Measurements from ENCODE around the gene CATSPERB.
"Not testable (repeated sequence)": the region's sequence is repeated elsewhere in the genome, so short reads cannot be mapped to it uniquely, and the experiment has no call there.

CATSPERB gene

DNA sequence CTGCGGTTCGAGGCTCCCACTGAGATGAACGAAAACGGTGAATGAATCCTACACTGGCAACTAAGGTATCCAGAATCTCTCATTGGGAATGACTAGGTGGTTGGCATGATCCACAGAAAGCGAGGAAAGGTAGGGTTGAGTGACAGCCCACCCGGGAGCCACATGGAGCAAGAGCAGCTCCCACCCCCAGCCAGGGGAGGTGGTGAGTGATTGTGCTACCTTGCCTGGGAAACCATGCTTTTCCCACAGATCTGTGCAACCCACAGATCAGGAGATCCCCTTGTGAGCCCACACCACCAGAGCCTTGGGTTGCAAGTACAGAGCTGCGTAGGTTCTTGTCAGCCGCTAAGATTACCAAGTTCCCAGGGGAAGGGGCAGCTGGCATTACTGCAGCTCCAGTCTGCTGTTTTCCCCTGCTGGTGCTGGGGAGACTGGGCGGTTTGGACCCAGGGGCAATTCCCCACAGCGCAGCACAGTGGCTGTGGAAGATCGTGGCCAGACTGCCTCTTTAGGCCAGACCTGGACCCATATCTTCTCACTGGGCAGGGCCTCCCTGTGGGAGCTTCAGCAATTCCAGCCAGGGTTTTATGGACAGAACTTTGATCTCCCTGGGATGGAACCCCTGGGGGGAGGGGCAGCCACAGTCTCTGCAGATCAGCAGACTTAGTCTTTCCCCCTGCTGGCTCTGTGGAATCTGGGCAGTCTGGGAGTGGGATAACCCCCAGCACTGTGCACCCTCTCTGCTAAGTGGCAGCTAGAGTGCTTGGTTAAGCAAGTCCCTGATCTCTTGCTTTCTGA, 177.2 kb downstream of the CATSPERB start:
- TF ChIP-seq, protein P1, sequence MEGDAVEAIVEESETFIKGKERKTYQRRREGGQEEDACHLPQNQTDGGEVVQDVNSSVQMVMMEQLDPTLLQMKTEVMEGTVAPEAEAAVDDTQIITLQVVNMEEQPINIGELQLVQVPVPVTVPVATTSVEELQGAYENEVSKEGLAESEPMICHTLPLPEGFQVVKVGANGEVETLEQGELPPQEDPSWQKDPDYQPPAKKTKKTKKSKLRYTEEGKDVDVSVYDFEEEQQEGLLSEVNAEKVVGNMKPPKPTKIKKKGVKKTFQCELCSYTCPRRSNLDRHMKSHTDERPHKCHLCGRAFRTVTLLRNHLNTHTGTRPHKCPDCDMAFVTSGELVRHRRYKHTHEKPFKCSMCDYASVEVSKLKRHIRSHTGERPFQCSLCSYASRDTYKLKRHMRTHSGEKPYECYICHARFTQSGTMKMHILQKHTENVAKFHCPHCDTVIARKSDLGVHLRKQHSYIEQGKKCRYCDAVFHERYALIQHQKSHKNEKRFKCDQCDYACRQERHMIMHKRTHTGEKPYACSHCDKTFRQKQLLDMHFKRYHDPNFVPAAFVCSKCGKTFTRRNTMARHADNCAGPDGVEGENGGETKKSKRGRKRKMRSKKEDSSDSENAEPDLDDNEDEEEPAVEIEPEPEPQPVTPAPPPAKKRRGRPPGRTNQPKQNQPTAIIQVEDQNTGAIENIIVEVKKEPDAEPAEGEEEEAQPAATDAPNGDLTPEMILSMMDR (IDR thresholded peaks at IDR 0.05; ENCODE audit: low read depth, low read length): no peak
- no peak overlapping the region for H3K4me3 ChIP-seq (replicated peaks in 1 of 2; ENCODE audit: low read depth in 2 of 2, low read length in 2 of 2)
- no peak for DNase-seq (ENCODE audit: low read depth in 2 of 2)

DNA sequence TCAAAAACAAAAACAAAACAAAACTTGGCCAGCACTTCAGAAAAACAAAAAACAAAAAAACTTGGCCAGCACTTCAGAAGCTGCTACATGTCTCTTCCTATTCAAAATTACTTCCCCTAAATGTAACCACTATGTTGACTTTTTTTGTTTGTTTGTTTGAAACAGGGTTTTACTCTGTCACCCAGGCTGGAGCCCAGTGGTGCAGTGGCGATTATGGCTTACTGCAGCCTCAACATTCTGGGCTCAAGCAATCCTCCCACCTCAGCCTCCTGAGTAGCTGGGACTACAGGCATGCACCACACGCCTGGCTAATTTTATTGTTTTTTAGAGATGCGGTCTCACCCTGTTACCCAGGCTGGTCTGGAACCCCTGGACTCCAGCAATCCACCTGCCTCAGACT, 183.8 kb downstream of the CATSPERB start:
- TF ChIP-seq, protein P1 (IDR thresholded peaks at IDR 0.05; ENCODE audit: low read depth, low read length): no peak
- no peak for DNase-seq (ENCODE audit: low read depth in 2 of 2)
- no peak overlapping the region for H3K4me3 ChIP-seq (replicated peaks in 1 of 2; ENCODE audit: low read depth in 2 of 2, low read length in 2 of 2)

DNA sequence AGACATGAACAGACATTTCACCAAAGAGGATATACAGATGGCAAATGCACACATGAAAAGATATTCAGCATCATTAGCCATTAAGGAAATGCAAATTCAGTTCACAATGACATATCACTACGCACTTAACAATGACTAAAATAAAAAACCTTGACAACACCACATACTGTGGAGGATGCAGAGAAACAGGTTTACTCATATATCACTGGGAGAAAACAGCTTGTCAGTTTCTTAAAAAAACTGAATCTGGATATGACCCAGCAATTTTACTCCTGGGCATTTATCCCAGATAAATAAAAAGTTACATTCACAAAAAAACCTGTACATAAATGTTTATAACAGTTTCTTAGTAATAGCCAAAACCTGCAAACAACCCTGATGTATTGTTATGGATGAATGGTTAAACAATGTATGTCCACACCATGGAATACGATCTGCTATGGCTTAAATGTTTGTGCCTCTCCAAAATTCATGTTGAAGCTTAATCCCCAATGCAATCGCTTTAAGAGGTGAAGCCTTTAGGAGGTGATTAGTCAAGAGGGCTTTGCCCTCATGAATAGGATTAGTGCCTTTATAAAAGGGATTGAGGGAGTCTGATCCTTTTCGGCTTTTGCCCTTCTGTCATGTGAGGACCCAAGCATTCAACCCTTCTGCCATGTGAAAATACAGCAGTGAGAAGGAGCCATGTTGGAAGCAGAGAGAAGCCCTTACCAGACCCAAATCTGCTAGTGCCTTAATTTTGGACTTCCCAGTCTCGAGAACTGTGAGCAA, 185.8 kb downstream of the CATSPERB start:
- TF ChIP-seq, protein P1 (IDR thresholded peaks at IDR 0.05; ENCODE audit: low read depth, low read length): no peak
- DNase-seq (ENCODE audit: low read depth in 2 of 2): peak; percentile 1 to 36
- H3K4me3 ChIP-seq (replicated peaks in 1 of 2; ENCODE audit: low read depth in 2 of 2, low read length in 2 of 2): no peak overlapping the region

DNA sequence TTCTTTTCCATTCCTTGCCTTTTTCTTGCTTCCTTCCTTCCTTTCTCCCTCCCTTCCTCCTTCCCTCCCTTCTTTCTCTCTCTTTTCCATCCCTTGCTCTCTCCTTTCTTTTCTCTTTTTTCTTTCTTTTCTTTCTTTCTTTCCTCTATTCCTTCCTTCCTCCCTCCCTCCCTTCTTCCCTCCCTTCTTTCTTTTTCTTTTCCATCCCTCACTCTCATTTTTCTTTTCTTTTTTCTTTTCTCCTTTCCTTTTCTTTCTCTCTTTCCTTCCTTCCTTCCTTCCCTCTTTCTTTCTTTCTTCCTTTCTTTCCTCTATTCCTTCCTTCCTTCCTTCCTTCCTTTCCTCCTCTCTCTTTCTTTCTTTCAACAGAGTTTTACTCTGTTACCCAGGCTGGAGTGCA, 186.7 kb downstream of the CATSPERB start:
- DNase-seq (ENCODE audit: low read depth in 2 of 2): no peak
- TF ChIP-seq, protein P1 (IDR thresholded peaks at IDR 0.05; ENCODE audit: low read depth, low read length): no peak
- H3K4me3 ChIP-seq (replicated peaks in 1 of 2; ENCODE audit: low read depth in 2 of 2, low read length in 2 of 2): no peak overlapping the region

DNA sequence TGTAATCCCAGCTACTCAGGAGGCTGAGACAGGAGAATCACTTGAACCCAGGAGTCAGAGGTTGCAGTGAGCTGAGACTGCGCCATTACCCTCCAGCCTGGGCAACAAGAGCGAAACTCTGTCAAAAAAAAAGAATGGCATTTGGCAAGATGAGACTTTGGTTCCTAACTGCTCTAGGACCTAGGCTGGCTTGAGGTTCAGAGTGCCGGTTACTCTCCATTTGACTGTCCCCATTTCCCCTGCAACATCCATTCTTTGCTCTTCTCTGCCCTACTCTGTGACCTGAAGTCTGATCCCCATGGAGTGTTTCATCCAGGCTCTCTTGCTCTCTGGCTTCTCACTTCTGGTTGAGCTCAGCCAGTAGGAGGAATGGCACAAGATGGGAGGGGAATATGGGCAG, 195.6 kb downstream of the CATSPERB start:
- no peak for DNase-seq (ENCODE audit: low read depth in 2 of 2)
- no peak overlapping the region for H3K4me3 ChIP-seq (replicated peaks in 1 of 2; ENCODE audit: low read depth in 2 of 2, low read length in 2 of 2)
- TF ChIP-seq, protein P1 (IDR thresholded peaks at IDR 0.05; ENCODE audit: low read depth, low read length): no peak

DNA sequence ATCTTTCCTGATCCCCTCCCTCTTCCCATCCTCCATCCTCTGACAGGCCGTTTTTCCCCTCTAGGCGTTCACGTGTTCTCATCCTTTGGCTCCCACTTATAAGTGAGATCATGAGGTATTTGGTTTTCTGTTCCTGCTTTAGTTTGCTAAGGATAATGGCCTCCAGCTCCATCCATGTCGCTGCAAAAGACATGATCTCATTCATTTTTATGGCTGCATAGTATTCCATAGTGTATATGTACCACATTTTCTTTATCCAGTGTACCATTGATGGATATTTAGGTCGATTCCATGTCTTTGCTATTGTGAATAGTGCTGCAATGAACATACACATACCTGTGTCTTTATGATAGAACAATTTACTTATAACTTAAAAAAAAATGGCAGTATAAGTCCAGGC, 197.8 kb downstream of the CATSPERB start:
- not testable (repeated sequence) for DNase-seq (ENCODE audit: low read depth in 2 of 2)

DNA sequence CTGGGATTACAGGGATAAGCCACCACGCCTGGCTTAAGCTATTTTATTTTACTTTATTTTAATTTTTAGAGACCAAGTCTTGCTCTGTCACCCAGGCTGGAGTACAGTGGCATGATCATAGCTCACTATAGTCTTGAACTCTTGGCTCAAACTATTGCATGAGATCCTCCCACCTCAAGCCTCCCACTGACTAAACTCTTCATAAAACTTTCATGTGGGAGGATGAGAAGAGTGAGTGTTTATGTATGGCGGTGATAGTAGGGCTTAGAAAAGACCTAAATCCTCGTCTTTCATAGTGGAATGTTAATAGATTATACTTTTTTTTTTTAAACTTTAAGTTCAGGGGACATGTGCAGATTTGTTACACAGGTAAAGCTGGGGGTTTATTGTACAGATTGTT, 198.3 kb downstream of the CATSPERB start:
- TF ChIP-seq, protein P1 (IDR thresholded peaks at IDR 0.05; ENCODE audit: low read depth, low read length): no peak

More for the DNA sequence above, 197.8 kb downstream of the CATSPERB start:
- not testable (repeated sequence) for H3K4me3 ChIP-seq (replicated peaks in 1 of 2; ENCODE audit: low read depth in 2 of 2, low read length in 2 of 2)

More for the DNA sequence above, 198.3 kb downstream of the CATSPERB start:
- no peak overlapping the region for H3K4me3 ChIP-seq (replicated peaks in 1 of 2; ENCODE audit: low read depth in 2 of 2, low read length in 2 of 2)
- DNase-seq (ENCODE audit: low read depth in 2 of 2): no peak

All from cardiac fibroblast (primary cell).